ENCODE results near the gene CD9. TPM values are rescaled to one million over a fixed set of nuclear protein-coding genes. Genes with fewer than 3 reads are reported as not detected.
"Not testable (repeated sequence)": the region's sequence is repeated elsewhere in the genome, so short reads cannot be mapped to it uniquely, and the experiment has no call there.

Gene CD9
- polyA plus RNA-seq, 1 of the 3 experiments (the other 2 are of a cell fraction), result 76.6 TPM

DNA sequence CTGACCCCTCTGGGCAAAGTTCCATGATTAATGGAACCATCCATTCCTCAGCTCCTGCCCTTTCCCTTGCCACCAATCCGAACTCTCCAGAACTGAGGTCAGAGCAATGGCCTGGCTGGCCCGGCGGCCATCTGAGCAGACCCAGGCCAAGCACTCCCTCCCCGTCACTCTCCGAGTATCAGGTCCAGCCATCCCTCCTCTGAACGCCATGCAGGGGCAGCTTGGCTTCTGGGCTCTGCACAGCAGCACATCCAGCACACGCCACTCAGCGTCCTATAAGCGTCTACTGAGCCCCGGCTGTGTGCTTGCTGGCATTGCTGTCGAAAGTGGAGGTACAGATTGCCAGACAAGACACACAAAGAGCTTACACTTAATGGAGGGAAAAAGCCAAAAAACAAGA is 41.5 kb upstream of the CD9 start:
- Histone ChIP-seq H3K27ac (ENCODE audit: low read depth in 2 of 2, low read length in 1 of 2) (peak overlapping the region in 1 of 2 experiments; percentile 79; a peak in 1 of 4 replicates), H3K4me1 (ENCODE audit: control insufficient read depth in 1 of 2, insufficient read depth in 2 of 2, low read depth in 1 of 2, low read length in 1 of 2) (peaks cover 0 to 30% of the 10 kb centered on the region in 2 experiments; a peak in 1 of 4 replicates), H3K4me3 (ENCODE audit: low read depth in 2 of 2, low read length in 1 of 2) (no peak overlapping the region), H3K27me3 (ENCODE audit: insufficient read depth) (no peaks in the 10 kb centered on the region), H3F3A (replicated peaks; ENCODE audit: insufficient read depth) (no peaks in the 10 kb centered on the region), H2AFZ (ENCODE audit: low read depth) (no peak overlapping the region), H4K20me1 (ENCODE audit: insufficient read depth) (no peaks in the 10 kb centered on the region), H3K9me2 (no peaks in the 10 kb centered on the region), H3K9me3 (no peaks in the 10 kb centered on the region), H3K4me2 (no peak overlapping the region), H3K79me2 (ENCODE audit: insufficient read depth) (no peaks in the 10 kb centered on the region), H3K9ac (no peak overlapping the region), H3K36me3 (replicated peaks in 1 of 2; ENCODE audit: control insufficient read depth in 1 of 2, insufficient read depth in 2 of 2, low read length in 1 of 2) (no peaks in the 10 kb centered on the region)
- ChIA-PET CTCF (interaction anchor here (3.4 kb wide), 1 partner anchor 120 kb away, joined by 17 read pairs; no protein-coding TSS in a partner anchor), POLR2A (interaction anchor here (1.1 kb wide), 1 partner anchor 74 kb away, joined by 4 read pairs; no protein-coding TSS in a partner anchor)
- 94% methylated on average over 11 of the region's 11 CpGs for WGBS (ENCODE audit: low lambda C conversion rate)
- DNase-seq, result peak; percentile 58
- no peak for TF ChIP-seq EZH2phosphoT487 (IDR thresholded peaks at IDR 0.05; ENCODE audit: borderline replicate concordance, low read depth)
- no peak for TF ChIP-seq ELF1 (IDR thresholded peaks at IDR 0.05)
- TF ChIP-seq RFX5 (IDR thresholded peaks at IDR 0.05; ENCODE audit: low read length), result no peak
- TF ChIP-seq MEF2A (IDR thresholded peaks at IDR 0.05; ENCODE audit: borderline replicate concordance, low read depth), result no peak
- TF ChIP-seq FOXJ3 (CRISPR knock-in tag; IDR thresholded peaks at IDR 0.05), result no peak
- TF ChIP-seq, protein P1, sequence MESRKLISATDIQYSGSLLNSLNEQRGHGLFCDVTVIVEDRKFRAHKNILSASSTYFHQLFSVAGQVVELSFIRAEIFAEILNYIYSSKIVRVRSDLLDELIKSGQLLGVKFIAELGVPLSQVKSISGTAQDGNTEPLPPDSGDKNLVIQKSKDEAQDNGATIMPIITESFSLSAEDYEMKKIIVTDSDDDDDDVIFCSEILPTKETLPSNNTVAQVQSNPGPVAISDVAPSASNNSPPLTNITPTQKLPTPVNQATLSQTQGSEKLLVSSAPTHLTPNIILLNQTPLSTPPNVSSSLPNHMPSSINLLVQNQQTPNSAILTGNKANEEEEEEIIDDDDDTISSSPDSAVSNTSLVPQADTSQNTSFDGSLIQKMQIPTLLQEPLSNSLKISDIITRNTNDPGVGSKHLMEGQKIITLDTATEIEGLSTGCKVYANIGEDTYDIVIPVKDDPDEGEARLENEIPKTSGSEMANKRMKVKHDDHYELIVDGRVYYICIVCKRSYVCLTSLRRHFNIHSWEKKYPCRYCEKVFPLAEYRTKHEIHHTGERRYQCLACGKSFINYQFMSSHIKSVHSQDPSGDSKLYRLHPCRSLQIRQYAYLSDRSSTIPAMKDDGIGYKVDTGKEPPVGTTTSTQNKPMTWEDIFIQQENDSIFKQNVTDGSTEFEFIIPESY (IDR thresholded peaks at IDR 0.05; ENCODE audit: borderline replicate concordance, low read depth), result no peak
- TF ChIP-seq, protein P2, sequence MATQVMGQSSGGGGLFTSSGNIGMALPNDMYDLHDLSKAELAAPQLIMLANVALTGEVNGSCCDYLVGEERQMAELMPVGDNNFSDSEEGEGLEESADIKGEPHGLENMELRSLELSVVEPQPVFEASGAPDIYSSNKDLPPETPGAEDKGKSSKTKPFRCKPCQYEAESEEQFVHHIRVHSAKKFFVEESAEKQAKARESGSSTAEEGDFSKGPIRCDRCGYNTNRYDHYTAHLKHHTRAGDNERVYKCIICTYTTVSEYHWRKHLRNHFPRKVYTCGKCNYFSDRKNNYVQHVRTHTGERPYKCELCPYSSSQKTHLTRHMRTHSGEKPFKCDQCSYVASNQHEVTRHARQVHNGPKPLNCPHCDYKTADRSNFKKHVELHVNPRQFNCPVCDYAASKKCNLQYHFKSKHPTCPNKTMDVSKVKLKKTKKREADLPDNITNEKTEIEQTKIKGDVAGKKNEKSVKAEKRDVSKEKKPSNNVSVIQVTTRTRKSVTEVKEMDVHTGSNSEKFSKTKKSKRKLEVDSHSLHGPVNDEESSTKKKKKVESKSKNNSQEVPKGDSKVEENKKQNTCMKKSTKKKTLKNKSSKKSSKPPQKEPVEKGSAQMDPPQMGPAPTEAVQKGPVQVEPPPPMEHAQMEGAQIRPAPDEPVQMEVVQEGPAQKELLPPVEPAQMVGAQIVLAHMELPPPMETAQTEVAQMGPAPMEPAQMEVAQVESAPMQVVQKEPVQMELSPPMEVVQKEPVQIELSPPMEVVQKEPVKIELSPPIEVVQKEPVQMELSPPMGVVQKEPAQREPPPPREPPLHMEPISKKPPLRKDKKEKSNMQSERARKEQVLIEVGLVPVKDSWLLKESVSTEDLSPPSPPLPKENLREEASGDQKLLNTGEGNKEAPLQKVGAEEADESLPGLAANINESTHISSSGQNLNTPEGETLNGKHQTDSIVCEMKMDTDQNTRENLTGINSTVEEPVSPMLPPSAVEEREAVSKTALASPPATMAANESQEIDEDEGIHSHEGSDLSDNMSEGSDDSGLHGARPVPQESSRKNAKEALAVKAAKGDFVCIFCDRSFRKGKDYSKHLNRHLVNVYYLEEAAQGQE (IDR thresholded peaks at IDR 0.05; ENCODE audit: low read depth, low read length), result no peak
- TF ChIP-seq POLR2AphosphoS5 (IDR thresholded peaks at IDR 0.05; ENCODE audit: low read depth, low read length), result no peak
- TF ChIP-seq, protein P3, sequence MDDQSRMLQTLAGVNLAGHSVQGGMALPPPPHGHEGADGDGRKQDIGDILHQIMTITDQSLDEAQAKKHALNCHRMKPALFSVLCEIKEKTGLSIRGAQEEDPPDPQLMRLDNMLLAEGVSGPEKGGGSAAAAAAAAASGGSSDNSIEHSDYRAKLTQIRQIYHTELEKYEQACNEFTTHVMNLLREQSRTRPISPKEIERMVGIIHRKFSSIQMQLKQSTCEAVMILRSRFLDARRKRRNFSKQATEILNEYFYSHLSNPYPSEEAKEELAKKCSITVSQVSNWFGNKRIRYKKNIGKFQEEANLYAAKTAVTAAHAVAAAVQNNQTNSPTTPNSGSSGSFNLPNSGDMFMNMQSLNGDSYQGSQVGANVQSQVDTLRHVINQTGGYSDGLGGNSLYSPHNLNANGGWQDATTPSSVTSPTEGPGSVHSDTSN (IDR thresholded peaks at IDR 0.05), result no peak
- TF ChIP-seq, protein P4, sequence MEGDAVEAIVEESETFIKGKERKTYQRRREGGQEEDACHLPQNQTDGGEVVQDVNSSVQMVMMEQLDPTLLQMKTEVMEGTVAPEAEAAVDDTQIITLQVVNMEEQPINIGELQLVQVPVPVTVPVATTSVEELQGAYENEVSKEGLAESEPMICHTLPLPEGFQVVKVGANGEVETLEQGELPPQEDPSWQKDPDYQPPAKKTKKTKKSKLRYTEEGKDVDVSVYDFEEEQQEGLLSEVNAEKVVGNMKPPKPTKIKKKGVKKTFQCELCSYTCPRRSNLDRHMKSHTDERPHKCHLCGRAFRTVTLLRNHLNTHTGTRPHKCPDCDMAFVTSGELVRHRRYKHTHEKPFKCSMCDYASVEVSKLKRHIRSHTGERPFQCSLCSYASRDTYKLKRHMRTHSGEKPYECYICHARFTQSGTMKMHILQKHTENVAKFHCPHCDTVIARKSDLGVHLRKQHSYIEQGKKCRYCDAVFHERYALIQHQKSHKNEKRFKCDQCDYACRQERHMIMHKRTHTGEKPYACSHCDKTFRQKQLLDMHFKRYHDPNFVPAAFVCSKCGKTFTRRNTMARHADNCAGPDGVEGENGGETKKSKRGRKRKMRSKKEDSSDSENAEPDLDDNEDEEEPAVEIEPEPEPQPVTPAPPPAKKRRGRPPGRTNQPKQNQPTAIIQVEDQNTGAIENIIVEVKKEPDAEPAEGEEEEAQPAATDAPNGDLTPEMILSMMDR (IDR thresholded peaks at IDR 0.05), result no peak
- TF ChIP-seq NRF1 (IDR thresholded peaks at IDR 0.05; ENCODE audit: low read depth, low read length), result no peak

DNA sequence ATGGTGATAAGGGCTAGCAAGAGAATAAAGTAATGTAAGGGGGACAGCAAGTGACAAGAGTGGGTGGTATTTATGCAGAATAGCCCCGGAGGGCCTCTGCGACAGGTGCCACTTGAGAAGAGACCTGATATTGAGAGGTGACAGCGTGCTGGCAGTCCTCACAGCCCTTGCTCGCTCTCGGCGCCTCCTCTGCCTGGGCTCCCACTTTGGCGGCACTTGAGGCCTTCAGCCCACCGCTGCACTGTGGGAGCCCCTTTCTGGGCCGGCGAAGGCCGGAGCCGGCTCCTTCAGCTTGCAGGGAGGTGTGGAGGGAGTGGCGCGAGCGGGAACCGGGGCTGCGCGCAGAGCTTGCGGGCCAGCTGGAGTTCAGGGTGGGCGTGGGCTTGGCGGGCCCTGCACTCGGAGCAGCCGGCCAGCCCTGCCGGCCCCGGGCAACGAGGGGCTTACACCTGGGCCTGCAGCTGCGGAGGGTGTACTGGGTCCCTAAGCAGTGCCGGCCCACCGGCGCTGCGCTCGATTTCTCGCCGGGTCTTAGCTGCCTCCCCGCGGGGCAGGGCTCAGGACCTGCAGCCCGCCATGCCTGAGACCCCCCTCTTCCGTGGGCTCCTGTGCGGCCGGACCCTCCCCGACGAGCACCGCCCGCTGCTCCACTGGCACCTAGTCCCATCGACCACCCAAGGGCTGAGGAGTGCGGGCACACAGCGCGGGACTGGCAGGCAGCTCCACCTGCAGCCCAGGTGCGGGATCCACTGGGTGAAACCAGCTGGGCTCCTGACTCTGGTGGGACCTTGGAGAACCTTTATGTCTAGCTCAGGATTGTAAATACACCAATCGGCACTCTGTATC is 40.8 kb upstream of the CD9 start:
- not testable (repeated sequence) for H3K4me2 ChIP-seq; H3K79me2 ChIP-seq (ENCODE audit: insufficient read depth)

More for the DNA sequence above, 40.8 kb upstream of the CD9 start:
- not testable (repeated sequence) for H4K20me1 ChIP-seq (ENCODE audit: insufficient read depth); H3K9me2 ChIP-seq; H3K9me3 ChIP-seq; H2AFZ ChIP-seq (ENCODE audit: low read depth); H3K9ac ChIP-seq; H3F3A ChIP-seq (replicated peaks; ENCODE audit: insufficient read depth); H3K27me3 ChIP-seq (ENCODE audit: insufficient read depth); H3K4me3 ChIP-seq (ENCODE audit: low read depth in 2 of 2, low read length in 1 of 2); DNase-seq; H3K36me3 ChIP-seq (replicated peaks in 1 of 2; ENCODE audit: control insufficient read depth in 1 of 2, insufficient read depth in 2 of 2, low read length in 1 of 2)
- ChIA-PET POLR2A (interaction anchor here (1.1 kb wide), 1 partner anchor 75 kb away, joined by 4 read pairs; no protein-coding TSS in a partner anchor), CTCF (interaction anchor here (3.4 kb wide), 1 partner anchor 119 kb away, joined by 17 read pairs; no protein-coding TSS in a partner anchor)
- Histone ChIP-seq H3K27ac (ENCODE audit: low read depth in 2 of 2, low read length in 1 of 2) (peak overlapping the region in 1 of 2 experiments; percentile 79; a peak in 1 of 4 replicates), H3K4me1 (ENCODE audit: control insufficient read depth in 1 of 2, insufficient read depth in 2 of 2, low read depth in 1 of 2, low read length in 1 of 2) (peaks cover 0 to 31% of the 10 kb centered on the region in 2 experiments; a peak in 1 of 4 replicates)
- WGBS (ENCODE audit: low lambda C conversion rate), result 93% methylated on average over 35 of the region's 50 CpGs
